NCI-H128 (cell line): Measurements from ENCODE around the gene FAM222A.

Experiments
- DNase-seq: peaks from one replicate; lab custom pipeline; 2025; ENCODE audit not compliant: unreplicated experiment; lab: John Stamatoyannopoulos, UW

The FAM222A gene

GRCh38 chr12:109793826-109794501, 80.3 kb downstream of the FAM222A start:
- no peak for DNase-seq

- no peak for DNase-seq
Observed at GRCh38 chr12:109795023-109795422, 81.4 kb downstream of the FAM222A start.

DNA sequence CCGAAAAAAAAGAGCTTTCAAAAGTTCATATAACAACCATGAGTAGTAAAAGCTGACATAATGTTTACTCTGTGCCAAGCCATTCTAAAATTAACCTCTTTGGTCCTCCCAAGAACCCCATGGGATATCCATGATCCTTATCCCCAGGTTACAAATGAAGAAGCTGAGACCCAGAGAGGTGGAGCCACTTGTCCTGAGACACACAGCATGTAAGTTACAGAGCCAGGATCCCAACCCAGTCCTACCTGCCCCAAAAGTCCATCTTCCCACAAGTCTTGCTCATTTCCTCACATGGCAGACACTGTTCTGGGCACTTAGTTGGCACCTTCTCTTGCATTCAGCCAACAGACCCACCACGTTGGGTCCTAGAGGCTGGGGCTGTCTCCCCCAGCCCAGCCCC, 82.4 kb downstream of the FAM222A start:
- no peak for DNase-seq

DNA sequence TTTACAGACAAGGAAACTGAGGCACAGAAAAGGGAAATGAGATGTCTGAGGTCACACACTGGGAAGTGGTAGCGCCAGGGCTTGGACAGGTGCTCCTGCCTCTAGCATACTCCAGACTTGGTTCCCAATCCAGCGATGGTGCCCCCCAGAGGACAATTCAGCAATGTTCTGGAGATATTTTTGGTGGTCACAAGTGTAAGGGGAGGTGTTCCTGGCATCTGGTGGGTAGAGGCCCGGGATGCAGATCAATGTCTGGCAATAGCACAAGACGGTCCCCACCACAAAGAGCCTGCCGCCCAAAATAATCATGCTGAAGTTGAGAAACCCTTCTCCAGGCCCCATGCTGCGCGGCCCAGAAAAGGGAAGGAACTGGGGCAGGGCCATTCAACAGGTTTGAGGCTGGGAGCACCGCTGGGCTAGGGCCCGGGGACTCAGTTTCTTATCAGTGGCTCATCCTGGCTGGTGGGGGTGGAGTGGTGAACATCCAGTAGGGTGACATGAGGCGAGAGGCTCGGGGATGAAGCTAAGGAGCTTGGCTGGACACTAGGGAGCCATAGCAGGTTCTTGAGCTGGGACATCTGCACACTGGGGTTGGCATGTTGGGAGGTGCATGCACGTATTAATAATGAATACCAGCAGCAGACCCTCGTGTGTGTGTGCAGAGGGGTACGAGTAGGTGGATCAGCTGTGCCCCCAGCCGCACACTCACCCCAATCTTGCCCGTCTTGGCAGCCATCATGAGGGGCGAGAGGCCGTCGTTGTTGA, 84.5 kb downstream of the FAM222A start:
- DNase-seq, result no peak

- no peak for DNase-seq
Observed at GRCh38 chr12:109798691-109799090, 85.1 kb downstream of the FAM222A start.

DNA sequence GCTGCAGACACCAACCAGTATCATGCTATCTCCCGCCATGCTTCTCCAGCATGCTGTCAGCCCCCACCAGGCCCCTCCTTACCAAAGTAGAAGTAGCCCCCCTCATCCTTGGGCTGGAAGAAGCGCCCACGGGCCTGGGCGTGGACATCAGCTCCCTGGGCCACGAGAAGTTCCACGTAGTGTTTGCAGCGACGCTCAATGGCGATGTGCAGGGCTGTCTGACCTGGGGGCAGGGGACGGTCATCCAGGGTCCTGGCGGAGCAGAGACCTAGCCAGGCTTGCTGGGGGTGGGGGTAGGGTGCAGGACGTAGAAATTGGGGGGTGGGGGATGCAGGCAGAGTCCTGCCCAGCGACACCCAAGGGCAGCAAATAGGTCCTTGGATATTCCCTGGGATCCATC, 86.9 kb downstream of the FAM222A start:
- DNase-seq, result no peak

DNA sequence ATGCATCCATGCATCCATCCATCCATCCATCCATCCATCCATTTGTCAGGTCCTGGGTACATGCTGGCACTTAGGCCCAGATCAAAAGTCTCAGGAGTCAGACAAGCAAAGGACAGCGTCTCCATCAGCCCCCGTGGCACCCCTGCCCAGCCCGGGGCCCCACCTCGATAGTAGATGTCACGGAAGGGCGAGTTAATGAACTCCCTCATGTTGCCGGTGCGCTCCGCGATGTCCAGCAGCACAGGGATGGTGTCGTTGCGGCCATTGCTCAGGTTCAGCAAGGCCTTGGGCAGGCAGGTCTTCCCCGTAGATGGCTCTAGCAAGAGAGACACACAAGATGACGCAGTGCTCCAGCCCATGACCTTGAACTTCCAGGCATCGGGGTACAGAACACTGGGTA, 89.2 kb downstream of the FAM222A start:
- no peak for DNase-seq

DNA sequence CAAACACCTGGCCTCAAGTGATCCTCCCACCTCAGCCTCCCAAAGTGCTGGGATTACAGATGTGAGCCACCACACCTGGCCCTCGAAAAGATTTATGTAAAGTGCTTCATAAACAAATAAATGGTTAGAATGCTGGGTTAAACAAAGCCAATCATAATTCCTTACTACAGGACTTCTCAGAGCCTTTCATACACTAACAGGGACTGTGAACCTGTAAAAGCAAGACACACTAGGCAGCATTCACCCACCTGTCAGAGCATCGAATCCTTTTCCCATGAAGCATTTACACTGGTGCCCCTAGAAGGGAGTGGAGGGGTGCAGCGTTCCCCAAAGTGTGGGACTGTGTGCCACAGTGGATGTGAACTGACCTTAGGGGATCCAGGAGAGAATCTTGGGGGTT, 90.1 kb downstream of the FAM222A start:
- no peak for DNase-seq

GRCh38 chr12:109804820-109805761, 91.5 kb downstream of the FAM222A start:
- peak; percentile 2 for DNase-seq

- DNase-seq, result no peak
Observed at GRCh38 chr12:109807954-109808643, 94.5 kb downstream of the FAM222A start.

DNA sequence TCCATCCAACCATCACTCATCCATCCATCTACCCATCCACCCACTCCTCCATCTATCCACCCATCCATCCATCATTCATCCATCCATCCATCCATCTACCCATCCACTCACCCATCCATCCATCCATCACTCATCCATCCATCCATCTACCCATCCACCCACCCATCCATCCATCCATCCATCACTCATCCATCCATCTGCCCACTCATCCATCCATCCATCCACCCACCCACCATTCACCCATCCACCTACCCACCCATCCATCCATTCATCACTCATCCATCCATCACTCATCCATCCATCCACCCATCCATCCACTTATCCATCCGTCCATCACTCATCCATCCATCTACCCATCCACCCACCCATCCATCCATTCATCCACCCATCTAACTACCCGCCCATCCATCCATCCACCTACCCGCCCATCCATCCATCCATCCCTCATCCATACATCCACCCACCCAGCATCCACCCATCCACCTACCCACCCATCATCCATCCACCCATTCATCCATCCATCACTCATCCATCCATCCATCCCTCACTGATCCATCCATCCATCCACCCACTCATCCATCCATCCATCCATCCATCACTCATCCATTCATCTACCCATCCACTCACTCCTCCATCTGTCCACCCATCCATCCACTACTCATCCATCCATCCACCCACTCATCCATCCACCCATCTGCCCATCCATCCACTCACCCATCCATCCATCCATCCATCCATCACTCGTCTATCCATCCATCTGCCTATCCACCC, 95.4 kb downstream of the FAM222A start:
- DNase-seq, result no peak

DNA sequence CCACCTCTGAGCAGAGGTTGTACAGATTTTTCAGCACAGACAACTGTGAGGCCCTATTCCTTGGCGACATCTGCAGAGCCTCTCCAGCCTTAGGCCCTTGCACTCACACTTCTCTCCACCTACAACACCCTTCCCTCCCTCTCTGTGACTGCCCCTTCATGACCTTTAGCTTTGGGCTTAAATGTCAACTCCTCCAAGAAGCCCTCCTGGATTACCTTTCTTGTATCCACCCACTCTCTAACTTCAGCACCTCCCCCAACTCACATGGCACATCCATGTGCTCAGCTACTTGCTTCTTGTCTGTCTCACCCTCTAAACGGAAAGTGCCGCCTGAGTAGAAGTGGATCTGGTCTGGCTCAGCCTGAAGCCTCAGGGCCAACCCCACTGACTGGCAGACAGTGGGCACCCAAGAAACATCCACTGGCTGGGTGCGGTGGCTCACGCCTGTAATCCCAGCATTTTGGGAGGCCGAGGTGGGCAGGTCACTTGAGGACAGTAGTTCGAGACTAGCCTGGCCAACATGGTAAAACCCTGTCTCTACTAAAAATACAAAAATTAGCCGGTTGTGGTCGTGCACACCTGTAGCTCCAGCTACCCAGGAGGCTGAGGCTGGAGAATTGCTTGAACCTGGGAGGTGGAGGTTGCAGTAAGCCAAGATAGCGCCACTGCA, 97.5 kb downstream of the FAM222A start:
- no peak for DNase-seq

DNA sequence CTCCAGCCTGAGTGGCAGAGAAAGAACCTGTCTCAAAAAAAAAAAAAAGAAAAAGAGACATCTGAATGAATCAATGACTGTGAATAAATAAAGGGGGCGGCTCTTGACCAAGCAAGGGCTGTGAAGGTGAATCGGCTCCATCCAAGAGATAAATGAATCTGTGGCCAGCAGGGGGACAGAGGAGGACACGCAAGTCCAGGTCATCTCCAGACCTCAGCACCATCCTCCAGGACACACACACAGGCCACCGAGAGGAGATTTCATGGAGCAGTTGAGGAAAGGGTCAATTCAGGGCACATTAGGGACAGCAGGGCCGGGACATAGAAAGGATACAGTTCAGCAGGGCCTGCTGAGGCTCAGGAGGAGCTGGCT, 98.0 kb downstream of the FAM222A start:
- DNase-seq, result no peak

GRCh38 chr12:109813810-109814416, 100.3 kb downstream of the FAM222A start:
- DNase-seq, result no peak

DNA sequence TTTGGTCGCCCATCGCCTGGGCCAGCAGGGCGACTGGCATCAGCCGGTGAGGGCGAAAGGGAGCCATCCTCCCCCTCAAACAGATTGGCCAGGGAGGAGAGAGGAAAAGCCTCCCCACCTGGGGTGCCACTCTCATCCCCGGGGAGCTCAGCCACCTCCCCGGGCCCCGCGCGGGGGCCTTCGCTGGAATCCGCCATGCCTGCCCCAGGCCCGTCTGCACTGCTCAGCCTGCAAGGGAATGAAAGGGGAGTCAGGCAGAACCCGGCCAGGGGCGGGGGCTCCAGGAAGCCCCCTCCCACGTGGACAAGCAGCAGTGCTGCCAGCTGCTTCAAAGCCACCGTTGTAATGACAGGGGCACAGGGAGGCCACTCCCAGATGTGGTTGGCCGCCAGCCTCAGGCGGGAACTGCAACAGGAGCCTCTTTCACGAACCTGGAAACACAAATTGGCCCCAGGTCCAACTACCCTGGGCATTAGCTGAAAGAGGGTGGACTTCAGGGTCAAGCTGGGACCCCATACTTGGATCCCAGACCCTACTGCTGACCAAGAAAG, 101.0 kb downstream of the FAM222A start:
- DNase-seq, result no peak

GRCh38 chr12:109815225-109815624, 101.6 kb downstream of the FAM222A start:
- no peak for DNase-seq

DNA sequence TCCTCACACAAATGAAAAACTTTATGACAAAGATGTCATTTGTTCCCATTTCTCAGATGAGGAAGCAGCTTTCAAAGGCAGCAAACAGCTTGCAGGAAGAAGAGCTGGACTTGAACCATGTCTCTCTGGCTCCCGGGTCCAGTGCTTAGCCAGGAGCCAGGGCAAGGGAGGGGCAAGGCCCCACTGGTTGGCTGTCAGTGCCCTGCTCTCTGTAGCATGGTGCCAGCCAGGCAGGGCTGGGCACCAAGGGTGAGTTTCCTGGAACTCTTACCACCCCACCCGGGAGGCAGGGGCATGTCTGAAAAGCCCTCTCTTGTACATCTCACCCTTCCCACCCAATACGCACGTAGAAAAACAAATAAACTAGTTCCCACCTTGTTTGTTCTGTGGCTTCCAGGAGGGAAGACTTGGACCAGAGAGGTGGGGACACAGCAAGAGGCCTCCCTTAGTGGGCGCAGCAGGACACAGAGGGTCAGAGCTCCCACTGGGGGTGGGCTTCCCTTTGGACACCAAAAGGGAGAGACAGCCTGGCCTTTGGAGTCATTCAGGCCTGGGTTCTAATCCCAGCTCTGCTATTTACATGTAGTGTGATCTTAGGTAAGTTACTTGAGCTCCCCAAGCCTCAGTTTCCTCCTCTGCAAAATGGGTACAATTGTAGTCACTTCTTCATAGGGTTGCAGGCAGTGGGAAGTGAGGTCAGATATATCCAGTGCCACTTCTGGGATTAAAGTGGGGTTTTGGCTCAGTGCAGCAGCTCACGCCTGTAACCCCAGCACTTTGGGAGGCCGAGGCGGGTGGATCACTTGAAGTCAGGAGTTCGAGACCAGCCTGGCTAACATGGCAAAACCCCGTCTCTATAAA, 102.4 kb downstream of the FAM222A start:
- DNase-seq, result no peak

GRCh38 chr12:109816870-109817269, 103.2 kb downstream of the FAM222A start:
- DNase-seq, result no peak
